HL-60/S4 treated with phorbol 12-myristate 13-acetate at 8.2 ng/mL for 4 days and 3 days (cell line): ENCODE measurements around the gene TMEM266.
"Not testable (repeated sequence)": the region's sequence is repeated elsewhere in the genome, so short reads cannot be mapped to it uniquely, and the experiment has no call there.

Experiments used
- in situ Hi-C: fragments of 300-500 bp; cut with MboI; formaldehyde crosslinking; loops from 2 replicates; pipeline ENCODE4 v1.15.0; 2022; ENCODE audit warnings: low sequenced_read_pairs

The TMEM266 gene, protein sequence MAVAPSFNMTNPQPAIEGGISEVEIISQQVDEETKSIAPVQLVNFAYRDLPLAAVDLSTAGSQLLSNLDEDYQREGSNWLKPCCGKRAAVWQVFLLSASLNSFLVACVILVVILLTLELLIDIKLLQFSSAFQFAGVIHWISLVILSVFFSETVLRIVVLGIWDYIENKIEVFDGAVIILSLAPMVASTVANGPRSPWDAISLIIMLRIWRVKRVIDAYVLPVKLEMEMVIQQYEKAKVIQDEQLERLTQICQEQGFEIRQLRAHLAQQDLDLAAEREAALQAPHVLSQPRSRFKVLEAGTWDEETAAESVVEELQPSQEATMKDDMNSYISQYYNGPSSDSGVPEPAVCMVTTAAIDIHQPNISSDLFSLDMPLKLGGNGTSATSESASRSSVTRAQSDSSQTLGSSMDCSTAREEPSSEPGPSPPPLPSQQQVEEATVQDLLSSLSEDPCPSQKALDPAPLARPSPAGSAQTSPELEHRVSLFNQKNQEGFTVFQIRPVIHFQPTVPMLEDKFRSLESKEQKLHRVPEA

GRCh38 chr15:76059320-76060117 is at the start of gene TMEM266:
Gene TMEM266, plus strand, starts transcription at chr15:76059985. Its CDS starts 74,279 bp downstream, at chr15:76134264.
- in situ Hi-C loops = loop anchor here (10.0 kb wide), 1 partner anchor 85 kb away; no protein-coding TSS in a partner anchor

DNA sequence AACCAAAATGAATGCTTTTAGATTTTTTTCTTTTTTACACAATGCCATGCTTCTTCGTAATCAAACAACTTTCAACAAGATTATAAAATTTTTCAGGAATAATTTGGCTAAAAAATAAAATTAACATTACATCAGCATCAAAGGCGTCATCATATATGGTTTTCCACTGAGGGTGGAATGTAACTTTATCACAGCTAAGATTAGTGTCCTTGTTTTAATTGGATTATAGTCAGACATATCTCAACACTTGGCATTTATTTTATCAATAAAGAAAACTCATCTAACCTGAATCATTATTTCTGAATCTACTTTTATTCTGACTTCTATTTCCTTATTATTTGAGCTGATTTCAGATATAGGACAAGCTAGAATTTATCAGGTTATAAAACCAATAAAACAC is 49.2 kb upstream of the TMEM266 start:
- in situ Hi-C loops = no loop called here

GRCh38 chr15:76011627-76012551 is 47.9 kb upstream of the TMEM266 start, which contains the start of gene NRG4:
Gene NRG4, minus strand, starts transcription at chr15:76012424. Its CDS starts 1,194 bp downstream, at chr15:76011230.
- in situ Hi-C loops = no loop called here

- in situ Hi-C loops = not testable (repeated sequence)
These were observed 46.3 kb upstream of the TMEM266 start for GRCh38 chr15:76013470-76013869.

DNA sequence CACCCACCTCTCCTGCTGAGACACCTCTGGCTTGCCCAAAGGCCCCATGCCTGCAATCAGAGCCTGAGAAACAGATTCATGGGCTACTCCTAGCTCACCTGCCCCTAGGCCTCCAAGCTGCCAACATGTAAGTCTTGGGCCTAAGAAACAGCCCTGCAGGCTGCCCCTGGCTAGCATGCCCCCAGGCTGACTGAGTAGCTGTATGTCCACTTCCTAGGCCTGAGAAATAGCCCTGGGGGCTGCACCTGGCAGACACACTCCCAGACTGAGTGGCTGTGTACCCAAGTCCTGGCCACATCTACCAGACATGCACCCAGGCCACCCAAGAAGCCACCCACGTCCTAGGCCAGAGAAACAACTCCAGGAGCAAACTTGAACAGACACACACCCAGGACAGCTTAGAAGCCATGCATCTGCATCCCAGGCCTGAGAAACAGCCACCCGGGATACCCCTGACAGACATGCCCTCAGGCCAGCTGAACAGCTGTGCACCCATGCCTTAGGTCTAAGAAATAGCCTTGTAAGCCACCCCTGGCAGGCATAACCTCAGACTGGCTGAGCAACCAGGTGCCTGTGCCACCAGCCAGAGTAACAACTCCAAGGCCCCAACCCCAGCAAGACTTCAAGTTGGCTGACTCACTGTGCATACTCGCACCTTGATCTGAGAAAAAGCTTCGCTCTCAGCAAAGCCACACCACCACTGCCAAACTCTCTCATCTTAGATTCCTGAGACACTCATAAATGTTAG is 35.6 kb upstream of the TMEM266 start:
- in situ Hi-C loops = no loop called here

- in situ Hi-C loops = no loop called here
These were observed 27.7 kb upstream of the TMEM266 start for GRCh38 chr15:76032046-76032445.

DNA sequence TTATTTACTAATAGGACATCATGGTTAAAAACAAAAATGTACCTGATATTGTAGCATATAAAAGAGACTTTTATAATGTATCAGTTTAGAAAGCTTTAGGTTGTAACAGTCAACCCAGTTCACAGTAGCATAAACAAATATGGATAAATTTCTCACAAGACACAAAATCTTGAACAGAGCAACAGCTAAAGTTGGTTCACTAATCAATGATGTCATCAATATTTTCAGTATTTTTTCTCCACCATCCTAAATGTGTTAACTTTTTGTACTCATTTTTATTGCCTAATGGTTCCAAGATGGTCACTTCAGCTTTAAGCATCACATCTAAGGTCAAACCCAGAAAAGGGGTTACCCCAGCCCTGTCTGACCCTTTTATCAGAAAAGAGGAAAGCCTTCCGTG is 26.3 kb upstream of the TMEM266 start:
- in situ Hi-C loops = no loop called here

DNA sequence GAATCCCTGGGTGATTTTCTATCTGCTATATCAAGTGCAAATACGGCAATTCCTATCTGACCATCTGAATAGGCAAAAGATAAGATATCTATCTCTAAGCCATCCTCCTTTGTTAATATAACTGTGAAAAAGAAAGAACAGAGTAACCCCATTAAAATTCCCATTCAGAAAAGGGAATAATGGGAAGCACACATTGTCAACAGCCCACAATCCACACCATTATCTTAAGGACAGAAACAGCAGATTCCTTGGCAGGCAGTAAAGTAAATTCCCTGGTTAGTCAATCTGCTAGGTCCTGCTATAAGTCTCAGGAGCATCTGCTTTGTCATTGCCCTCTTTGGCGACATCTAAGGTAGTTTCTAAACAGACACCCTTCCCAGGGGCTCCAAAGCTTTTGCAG is 25.7 kb upstream of the TMEM266 start:
- in situ Hi-C loops = no loop called here

- in situ Hi-C loops = no loop called here
These were observed 24.2 kb upstream of the TMEM266 start for GRCh38 chr15:76035593-76035992.

DNA sequence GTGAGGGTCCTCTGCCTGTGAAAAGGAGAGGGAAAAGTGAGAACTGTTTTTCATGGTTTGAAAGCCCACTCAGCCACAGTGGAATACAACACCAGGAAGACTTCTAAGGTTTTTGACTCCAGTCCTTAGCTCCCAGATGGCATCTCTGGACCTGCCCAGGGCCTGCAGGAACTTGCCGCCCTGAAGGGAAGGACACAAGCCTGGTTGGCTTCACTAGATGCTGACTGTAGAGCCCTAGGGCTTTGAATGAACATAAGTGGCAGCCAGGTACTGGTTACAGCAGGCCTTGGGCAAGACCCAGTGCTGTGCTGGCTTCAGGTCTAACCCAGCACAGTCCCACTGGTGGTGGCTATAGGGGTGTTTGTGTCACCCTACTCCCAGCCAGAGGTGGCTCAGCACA is 21.3 kb upstream of the TMEM266 start:
- in situ Hi-C loops = no loop called here

- in situ Hi-C loops = loop anchor here (10.0 kb wide), 1 partner anchor 91 kb away; no protein-coding TSS in a partner anchor
These were observed 5.6 kb upstream of the TMEM266 start for GRCh38 chr15:76054201-76054600.

DNA sequence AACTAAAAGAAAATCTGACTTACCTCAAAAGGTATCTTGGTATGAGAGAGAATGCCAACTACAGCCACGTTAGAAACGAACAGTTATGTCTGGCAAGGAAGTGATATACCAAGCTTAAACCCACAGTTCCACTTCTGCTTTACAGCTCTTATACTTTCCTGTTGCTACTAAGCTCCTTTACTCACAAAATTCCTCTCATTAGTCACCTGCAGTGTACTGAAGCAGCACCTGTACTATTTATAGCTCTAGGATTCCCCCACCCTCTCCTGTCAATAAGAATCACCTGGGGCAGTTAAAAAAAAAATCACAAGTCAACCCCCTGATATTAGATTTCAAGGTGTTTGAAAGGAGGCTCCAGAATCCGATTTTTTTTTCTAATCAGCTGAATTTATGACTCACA is 2.9 kb upstream of the TMEM266 start:
- in situ Hi-C loops = loop anchor here (10.0 kb wide), 1 partner anchor 88 kb away; no protein-coding TSS in a partner anchor

- in situ Hi-C loops = loop anchor here (10.0 kb wide), 1 partner anchor 87 kb away; no protein-coding TSS in a partner anchor
These were observed 2.3 kb upstream of the TMEM266 start for GRCh38 chr15:76057332-76058000.

DNA sequence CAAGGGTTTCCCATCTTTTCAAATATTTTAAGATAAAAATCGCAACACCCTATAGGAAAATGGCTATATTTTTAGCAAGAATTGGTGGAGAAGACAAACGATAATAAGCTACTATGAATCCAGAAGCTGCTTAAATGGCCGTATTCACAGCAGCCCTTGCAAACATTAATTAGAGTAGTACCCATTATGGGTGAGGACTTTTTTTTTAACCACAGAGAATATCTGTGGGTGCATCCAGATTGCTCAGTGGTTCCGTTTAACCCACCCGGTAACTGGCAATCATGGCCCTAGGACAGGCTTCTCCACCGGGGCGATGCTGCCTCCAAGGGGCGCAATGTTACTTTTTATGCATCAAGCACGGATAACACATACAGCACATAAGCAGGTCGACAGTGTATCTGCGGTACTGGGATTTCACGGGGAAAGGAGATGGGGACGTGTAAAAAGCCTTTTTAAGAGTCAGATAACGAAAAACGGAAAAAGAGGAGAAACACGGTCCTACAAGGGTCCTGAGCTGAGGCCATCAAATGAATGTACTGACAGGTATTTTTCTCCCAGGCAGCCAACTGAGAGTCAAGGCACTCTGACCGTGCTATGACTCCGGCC is 968 bp upstream of the TMEM266 start:
- in situ Hi-C loops = loop anchor here (10.0 kb wide), 1 partner anchor 86 kb away; no protein-coding TSS in a partner anchor

GRCh38 chr15:76060118-76060989 is 569 bp downstream of the TMEM266 start:
- in situ Hi-C loops = no loop called here

DNA sequence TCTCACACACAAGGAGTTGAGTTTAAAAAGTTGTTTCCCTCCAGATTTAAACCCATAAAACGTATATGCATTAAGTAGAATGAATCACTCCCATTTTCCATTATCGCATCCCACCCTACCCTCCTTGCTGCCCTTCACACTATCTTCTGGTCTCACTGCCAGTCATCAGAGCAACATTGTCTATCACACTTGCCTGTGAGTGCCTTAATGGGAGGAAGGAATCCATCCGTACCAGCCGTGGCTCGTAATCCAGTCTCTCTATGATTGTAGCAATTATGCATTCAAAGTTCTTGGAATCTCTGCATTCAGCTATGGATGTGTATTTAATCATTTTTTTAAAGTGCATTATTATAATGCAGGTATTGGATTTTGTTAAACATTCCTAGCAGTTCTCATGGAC is 1.9 kb downstream of the TMEM266 start:
- in situ Hi-C loops = no loop called here

DNA sequence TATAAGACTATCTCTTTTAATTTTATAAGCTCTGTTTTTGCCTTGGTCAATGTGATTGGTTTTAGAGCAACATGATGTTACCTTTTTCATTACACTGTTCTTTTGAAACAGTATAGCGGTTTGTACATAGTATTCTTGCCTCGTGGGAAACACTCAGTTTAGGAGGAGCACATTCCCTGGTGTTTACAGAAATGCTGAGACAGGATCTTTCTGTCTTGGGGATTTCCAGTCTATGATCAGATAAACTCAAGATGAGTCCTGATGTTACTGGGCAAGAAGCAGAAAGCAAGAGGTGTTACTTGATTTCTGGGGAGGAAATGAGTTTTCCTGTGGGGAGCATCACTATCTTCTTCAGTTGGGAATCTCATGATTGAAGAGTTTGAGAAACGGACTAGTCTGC is 2.5 kb downstream of the TMEM266 start:
- in situ Hi-C loops = no loop called here

- in situ Hi-C loops = no loop called here
These were observed 4.6 kb downstream of the TMEM266 start for GRCh38 chr15:76064375-76064774.
